UCSD-AML1 (cell line): ENCODE data around the gene AMOT.

ENCODE experiments used
- DNase-seq: peaks from one replicate; lab custom pipeline; 2025; ENCODE audit not compliant: unreplicated experiment; lab: John Stamatoyannopoulos, UW

The AMOT gene

GRCh38 chrX:112800971-112801775, 39.5 kb downstream of the AMOT start:
- no peak for DNase-seq

GRCh38 chrX:112799425-112799824, 41.2 kb downstream of the AMOT start:
- no peak for DNase-seq

DNA sequence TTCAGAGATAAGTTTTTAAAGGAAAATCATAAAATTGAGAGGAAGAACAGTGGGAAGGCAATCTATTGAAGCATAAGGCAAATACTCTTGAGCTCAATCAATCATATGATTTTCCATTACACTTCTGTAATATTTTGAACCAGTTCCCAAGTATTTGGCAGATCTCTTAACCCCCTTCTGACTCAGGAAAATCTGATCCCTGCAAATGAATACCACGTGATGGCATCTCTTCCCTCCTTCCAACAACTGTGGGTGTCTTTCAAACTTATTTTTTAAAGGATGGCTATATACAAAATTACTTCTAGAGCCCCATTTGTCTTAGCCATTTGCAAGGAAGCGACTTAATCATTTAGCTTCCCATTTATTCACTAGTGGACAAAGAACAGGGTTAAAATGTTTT, 41.9 kb downstream of the AMOT start:
- no peak for DNase-seq

- DNase-seq = no peak
These were observed 50.7 kb downstream of the AMOT start for GRCh38 chrX:112789931-112790330.

GRCh38 chrX:112786076-112786475, 54.6 kb downstream of the AMOT start:
- DNase-seq = no peak

- no peak for DNase-seq
These were observed 55.3 kb downstream of the AMOT start for GRCh38 chrX:112785344-112785743.

- DNase-seq = no peak
These were observed 55.9 kb downstream of the AMOT start for GRCh38 chrX:112784692-112785091.

- DNase-seq = no peak
These were observed 61.5 kb downstream of the AMOT start for GRCh38 chrX:112779139-112779538.

DNA sequence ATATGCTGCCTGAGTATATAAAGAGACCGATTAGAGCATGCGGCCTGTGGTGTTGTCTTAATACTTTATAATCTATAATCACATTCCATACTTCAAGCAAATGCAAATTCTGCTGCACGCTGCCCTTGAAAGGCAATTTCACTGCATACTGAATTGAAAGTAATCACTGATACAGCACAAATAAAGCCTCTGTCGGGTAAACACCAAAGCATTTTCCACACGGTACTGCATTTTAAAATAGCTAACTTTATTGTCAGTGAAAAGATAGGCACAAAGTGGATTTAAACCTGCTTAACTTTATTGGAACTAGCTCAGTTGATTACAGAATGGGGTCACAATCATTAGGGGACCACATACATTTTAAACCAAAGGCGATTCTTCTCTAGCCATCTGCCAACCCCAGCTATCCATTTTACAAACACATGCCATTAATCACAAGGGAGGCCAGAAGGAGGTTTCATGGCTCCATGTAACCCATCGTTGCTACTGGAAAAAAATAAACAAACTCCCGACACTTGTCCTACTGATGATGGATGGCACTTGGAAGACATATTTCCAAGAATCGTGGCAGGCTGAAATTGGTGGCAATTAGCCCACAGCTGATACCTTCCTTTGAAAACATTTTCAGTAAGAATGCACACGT, 65.9 kb downstream of the AMOT start:
- no peak for DNase-seq

DNA sequence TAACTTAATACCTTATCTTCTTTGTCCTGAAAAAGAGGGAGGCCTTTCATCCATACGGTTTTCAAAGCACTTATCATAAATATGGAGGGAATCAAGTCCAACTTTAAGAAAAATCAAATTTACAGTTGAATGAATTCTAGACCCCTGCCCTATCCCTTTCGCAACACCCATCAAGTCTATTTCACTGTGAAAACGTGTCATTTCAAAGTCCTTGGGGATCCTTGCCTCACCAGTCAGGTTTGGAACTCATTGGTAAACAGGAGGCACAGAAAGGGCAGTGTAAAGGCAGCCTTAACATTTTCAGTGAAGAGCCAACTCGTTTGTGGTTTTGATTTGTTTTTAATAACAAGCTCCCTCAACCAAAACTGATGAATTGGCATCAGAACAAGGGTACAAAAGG, 66.5 kb downstream of the AMOT start:
- no peak for DNase-seq

GRCh38 chrX:112769034-112769433, 71.6 kb downstream of the AMOT start:
- DNase-seq = no peak

DNA sequence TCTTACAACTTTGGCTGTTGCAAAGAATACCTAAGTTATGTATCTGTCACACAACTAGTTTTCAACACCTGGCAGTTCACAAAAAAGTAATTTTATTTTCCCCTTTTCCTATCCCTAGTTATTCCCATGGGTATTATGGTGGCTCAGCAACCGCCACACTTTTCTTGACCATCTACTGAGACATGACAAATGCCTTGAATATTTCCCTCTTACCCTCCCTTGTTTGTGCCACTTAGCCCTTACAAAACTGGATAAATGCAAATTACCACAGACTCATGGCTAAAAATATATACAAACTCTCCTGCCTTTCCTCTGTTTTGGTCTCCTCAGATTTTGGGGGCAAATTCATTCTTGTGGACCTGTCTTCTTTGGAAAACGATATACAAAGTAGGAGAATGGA, 72.1 kb downstream of the AMOT start:
- DNase-seq = no peak

- no peak for DNase-seq
These were observed 73.9 kb downstream of the AMOT start for GRCh38 chrX:112766774-112767173.

GRCh38 chrX:112761242-112762207, 79.1 kb downstream of the AMOT start:
- no peak for DNase-seq

DNA sequence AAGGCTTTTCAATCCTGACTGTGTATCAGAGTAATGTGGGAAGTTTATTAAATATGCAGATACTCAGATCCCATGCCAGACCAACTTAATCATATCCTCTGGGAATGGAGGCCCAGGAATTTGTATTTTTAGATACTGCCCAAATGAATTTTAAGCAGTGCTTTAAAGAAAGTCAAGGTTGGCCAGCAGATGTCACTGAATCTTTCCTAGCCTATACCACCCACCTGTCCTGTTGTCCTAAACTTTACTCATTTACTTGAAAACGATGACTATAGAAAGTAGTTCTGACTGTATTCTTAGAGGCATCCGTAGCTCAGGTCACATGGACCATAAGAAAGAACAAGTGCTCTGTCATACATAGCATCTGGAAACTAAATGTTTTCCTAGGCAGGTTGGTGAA, 79.9 kb downstream of the AMOT start:
- DNase-seq = no peak

- DNase-seq = no peak
These were observed 80.7 kb downstream of the AMOT start for GRCh38 chrX:112759966-112760365.

DNA sequence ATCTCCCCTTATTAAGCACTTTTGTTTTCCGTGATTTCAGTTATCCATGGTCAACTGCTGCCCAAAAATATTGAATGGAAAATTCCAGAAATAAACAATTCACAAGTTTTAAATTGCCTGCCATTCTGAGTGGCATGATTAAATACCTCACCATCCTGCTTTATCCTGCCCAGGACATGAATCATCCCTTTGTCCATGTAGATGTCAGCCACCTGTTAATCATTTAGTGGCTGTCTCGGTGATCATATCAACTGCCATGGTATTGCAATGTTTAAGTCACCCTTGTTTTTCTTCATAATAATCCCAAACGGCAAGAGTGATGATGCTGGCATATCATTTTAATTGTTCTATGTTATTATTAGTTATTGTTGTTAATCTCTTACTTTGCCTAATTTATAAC, 81.1 kb downstream of the AMOT start:
- no peak for DNase-seq

- DNase-seq = no peak
These were observed 82.7 kb downstream of the AMOT start for GRCh38 chrX:112757946-112758345.

DNA sequence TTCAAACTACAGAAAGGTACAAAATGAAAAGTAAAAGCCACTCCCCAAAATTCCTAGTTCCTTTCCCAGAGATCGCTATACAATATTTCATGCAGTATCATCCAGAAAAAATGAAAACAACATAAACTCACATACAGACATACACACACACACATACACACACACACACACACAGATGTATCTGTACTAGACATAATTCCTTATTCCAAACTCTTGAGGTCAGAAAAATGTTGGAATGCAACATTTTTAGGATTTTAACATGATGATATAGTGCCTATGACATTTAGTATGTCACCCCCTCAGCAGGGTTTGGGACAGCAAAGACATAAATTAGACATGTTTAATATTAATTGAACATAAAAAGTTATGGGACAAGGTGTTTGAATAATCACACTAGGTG, 87.5 kb downstream of the AMOT start:
- DNase-seq = no peak

GRCh38 chrX:112751076-112751475, 89.6 kb downstream of the AMOT start:
- no peak for DNase-seq

GRCh38 chrX:112746812-112747595, 93.6 kb downstream of the AMOT start:
- DNase-seq = no peak
